ENCODE measurements around the gene RTN4R. TPM values are rescaled to one million over a fixed set of nuclear protein-coding genes. Genes with fewer than 3 reads are reported as not detected.

Gene RTN4R
- total and polyA plus RNA-seq, 2 of the 4 experiments (the other 2 are of a cell fraction), result 0.18 to 0.94 TPM

DNA sequence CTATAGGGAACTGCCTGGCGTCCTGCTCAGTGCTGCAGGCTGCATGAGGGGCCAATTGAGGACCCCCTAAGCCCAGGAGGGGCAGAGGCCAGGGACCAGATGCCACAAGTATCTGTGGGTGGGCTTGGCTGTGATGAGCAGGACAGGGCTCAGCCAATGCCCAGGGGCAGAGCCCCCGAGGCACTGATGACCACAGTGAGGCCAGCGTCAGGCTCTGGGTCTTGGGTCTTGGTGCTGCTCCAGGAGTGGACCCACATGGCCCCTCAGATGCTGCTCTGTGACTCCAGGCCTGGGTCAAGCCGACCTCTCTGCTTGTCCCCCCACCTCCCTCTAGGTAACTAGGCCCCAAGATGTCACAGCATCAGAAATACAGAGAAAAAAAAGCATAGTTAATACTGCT is 50.6 kb downstream of the RTN4R start:
- no peak overlapping the region for H4K8ac ChIP-seq (ENCODE audit: low read depth in 2 of 2, low read length in 2 of 2)
- H4K91ac ChIP-seq (ENCODE audit: insufficient read depth, low read depth, low read length), result no peak overlapping the region
- no peak overlapping the region for H2AK5ac ChIP-seq (ENCODE audit: low read depth, low read length)
- no peak overlapping the region for H4K5ac ChIP-seq (ENCODE audit: low read depth, low read length)
- no peak overlapping the region for H3K4ac ChIP-seq (ENCODE audit: low read depth, low read length)
- no peak overlapping the region for H3K4me2 ChIP-seq (ENCODE audit: low read depth, low read length)
- H2AFZ ChIP-seq (replicated peaks; ENCODE audit: low read length, poor library complexity), result no peak overlapping the region
- peaks cover 19% of the 10 kb centered on the region; the same call in 1 of the 2 replicates for H3K27me3 ChIP-seq (ENCODE audit: control insufficient read depth, insufficient read depth, low read length)
- H3K23ac ChIP-seq (ENCODE audit: low read depth, low read length), result no peak overlapping the region
- intact Hi-C loops (cut with micrococcal nuclease) (no loop called here), in situ Hi-C loops (cut with MboI; ENCODE audit: low sequenced_read_pairs) (no loop called here), dilution Hi-C loops (cut with HindIII; ENCODE audit: low sequenced_read_pairs, unreplicated experiment) (no loop called here)
- no peak overlapping the region for H3K18ac ChIP-seq (ENCODE audit: low read depth, low read length)
- WGBS, 2 experiments (ENCODE audit: extremely low coverage in 2 of 2, insufficient read length in 1 of 2), result 40% methylated on average over 2 of the region's 4 CpGs; no CpG with 5 or more reads in 1 of the 2 experiments
- no peak overlapping the region for H2BK120ac ChIP-seq (ENCODE audit: low read depth, low read length)
- H3K27ac ChIP-seq (ENCODE audit: insufficient read depth, low read length), result no peak overlapping the region
- H3K79me1 ChIP-seq (ENCODE audit: low read depth in 1 of 2, low read length in 2 of 2), result no peaks in the 10 kb centered on the region
- no peak overlapping the region for H3K9ac ChIP-seq (ENCODE audit: low read depth, low read length)
- peaks cover 1% of the 10 kb centered on the region; the same call in 1 of the 2 replicates for H3K9me1 ChIP-seq (ENCODE audit: insufficient read depth, low read length)
- POLR2A ChIA-PET (ENCODE audit: unreplicated experiment), result no interaction called here
- H4K20me1 ChIP-seq (ENCODE audit: insufficient read depth, low read length), result no peaks in the 10 kb centered on the region
- H3K56ac ChIP-seq (ENCODE audit: extremely low read depth, insufficient read depth, low read length), result no peak overlapping the region
- no peak overlapping the region for H2AK9ac ChIP-seq (replicated peaks; ENCODE audit: low read depth, low read length, poor library complexity)
- CTCF ChIA-PET, result no interaction called here
- no peaks in the 10 kb centered on the region for H3K4me1 ChIP-seq (ENCODE audit: control insufficient read depth, insufficient read depth, low read length)
- no peak for ATAC-seq (ENCODE audit: low read depth)
- H2BK5ac ChIP-seq (ENCODE audit: low read depth, low read length, poor library complexity, severe bottlenecking), result no peak overlapping the region
- no peak overlapping the region for H3K14ac ChIP-seq (replicated peaks; ENCODE audit: low read depth, low read length)
- no TSS peak for BruUV-seq (replicated peaks)
- H2BK15ac ChIP-seq (ENCODE audit: low read depth, low read length), result no peak overlapping the region
- TF ChIP-seq CHD1 (IDR thresholded peaks at IDR 0.05; ENCODE audit: low read depth, low read length) (no peak), RCOR1 (IDR thresholded peaks at IDR 0.05; ENCODE audit: insufficient replicate concordance, low read length) (no peak), POLR2A (IDR thresholded peaks at IDR 0.05; ENCODE audit: low read depth, low read length) (no peak), RFX5 (IDR thresholded peaks at IDR 0.05; ENCODE audit: low read depth, low read length) (no peak), CEBPB (IDR thresholded peaks at IDR 0.05; ENCODE audit: low read depth, low read length) (no peak), BHLHE40 (IDR thresholded peaks at IDR 0.05; ENCODE audit: low read depth, low read length) (no peak), NFE2L2 (IDR thresholded peaks at IDR 0.05; ENCODE audit: low read depth, low read length) (no peak), MAFK (IDR thresholded peaks at IDR 0.05; ENCODE audit: low read depth, low read length) (no peak)
- TF ChIP-seq, protein P1, sequence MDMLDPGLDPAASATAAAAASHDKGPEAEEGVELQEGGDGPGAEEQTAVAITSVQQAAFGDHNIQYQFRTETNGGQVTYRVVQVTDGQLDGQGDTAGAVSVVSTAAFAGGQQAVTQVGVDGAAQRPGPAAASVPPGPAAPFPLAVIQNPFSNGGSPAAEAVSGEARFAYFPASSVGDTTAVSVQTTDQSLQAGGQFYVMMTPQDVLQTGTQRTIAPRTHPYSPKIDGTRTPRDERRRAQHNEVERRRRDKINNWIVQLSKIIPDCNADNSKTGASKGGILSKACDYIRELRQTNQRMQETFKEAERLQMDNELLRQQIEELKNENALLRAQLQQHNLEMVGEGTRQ (IDR thresholded peaks at IDR 0.05; ENCODE audit: low read depth, low read length), result no peak
- H3K36me3 ChIP-seq (ENCODE audit: control insufficient read depth, insufficient read depth, low read length), result no peaks in the 10 kb centered on the region
- H2BK20ac ChIP-seq (ENCODE audit: low read depth, low read length), result no peak overlapping the region
- peaks cover 6% of the 10 kb centered on the region for H3K9me3 ChIP-seq (ENCODE audit: control insufficient read depth, insufficient read depth, low read length)
- H3K4me3 ChIP-seq (ENCODE audit: insufficient read depth, low read depth, low read length), result no peak overlapping the region
- no peak for DNase-seq

Data from IMR-90 (cell line).